Ishikawa (cell line): ENCODE results near the gene TECTA.

ENCODE experiments used
- CEBPB ChIP-seq: IDR thresholded peaks from 2 replicates; pipeline ENCODE4 v1.6.1; 2012
- CREB1 ChIP-seq: IDR thresholded peaks from 2 replicates; pipeline ENCODE4 v1.6.1; 2012; ENCODE audit warnings: low read depth
- EGR1 ChIP-seq: IDR thresholded peaks from 2 replicates; pipeline ENCODE4 v1.6.1; 2012
- EP300 ChIP-seq: IDR thresholded peaks from 2 replicates; pipeline ENCODE4 v1.6.1; 2012; ENCODE audit warnings: borderline replicate concordance
- FOXM1 ChIP-seq: IDR thresholded peaks from 2 replicates; pipeline ENCODE4 v1.6.1; 2012; ENCODE audit warnings: low read depth, borderline replicate concordance
- MAX ChIP-seq: IDR thresholded peaks from 2 replicates; pipeline ENCODE4 v1.6.1; 2012
- NFIC ChIP-seq: IDR thresholded peaks from 2 replicates; pipeline ENCODE4 v1.6.1; 2012
- RAD21 ChIP-seq: IDR thresholded peaks from 2 replicates; pipeline ENCODE4 v1.6.1; 2012; ENCODE audit warnings: low read depth
- REST ChIP-seq: IDR thresholded peaks from 2 replicates; pipeline ENCODE4 v1.6.1; 2012; ENCODE audit warnings: low read depth, mild to moderate bottlenecking
- TAF1 ChIP-seq: IDR thresholded peaks from 2 replicates; pipeline ENCODE4 v1.6.1; 2012; ENCODE audit warnings: low read depth, mild to moderate bottlenecking
- TCF12 ChIP-seq: IDR thresholded peaks from 2 replicates; pipeline ENCODE4 v1.6.1; 2012; ENCODE audit warnings: low read depth
- TEAD4 ChIP-seq: IDR thresholded peaks from 2 replicates; pipeline ENCODE4 v1.6.1; 2012
- USF1 ChIP-seq: IDR thresholded peaks from 2 replicates; pipeline ENCODE4 v1.6.1; 2012
- ZBTB7A ChIP-seq: IDR thresholded peaks from 2 replicates; pipeline ENCODE4 v1.6.1; 2012; ENCODE audit warnings: low read depth

GRCh38 chr11:121198491-121198890, 97.4 kb downstream of the TECTA start:
- TF ChIP-seq NFIC (no peak), CEBPB (no peak), MAX (no peak), EP300 (no peak), EGR1 (no peak), TEAD4 (no peak), TAF1 (no peak), FOXM1 (no peak), REST (no peak), ZBTB7A (no peak), TCF12 (no peak), RAD21 (no peak), USF1 (no peak), CREB1 (no peak)
